Measurements from ENCODE around the gene PHLDA3.

- TF ChIP-seq, protein P1, sequence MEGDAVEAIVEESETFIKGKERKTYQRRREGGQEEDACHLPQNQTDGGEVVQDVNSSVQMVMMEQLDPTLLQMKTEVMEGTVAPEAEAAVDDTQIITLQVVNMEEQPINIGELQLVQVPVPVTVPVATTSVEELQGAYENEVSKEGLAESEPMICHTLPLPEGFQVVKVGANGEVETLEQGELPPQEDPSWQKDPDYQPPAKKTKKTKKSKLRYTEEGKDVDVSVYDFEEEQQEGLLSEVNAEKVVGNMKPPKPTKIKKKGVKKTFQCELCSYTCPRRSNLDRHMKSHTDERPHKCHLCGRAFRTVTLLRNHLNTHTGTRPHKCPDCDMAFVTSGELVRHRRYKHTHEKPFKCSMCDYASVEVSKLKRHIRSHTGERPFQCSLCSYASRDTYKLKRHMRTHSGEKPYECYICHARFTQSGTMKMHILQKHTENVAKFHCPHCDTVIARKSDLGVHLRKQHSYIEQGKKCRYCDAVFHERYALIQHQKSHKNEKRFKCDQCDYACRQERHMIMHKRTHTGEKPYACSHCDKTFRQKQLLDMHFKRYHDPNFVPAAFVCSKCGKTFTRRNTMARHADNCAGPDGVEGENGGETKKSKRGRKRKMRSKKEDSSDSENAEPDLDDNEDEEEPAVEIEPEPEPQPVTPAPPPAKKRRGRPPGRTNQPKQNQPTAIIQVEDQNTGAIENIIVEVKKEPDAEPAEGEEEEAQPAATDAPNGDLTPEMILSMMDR (conservative IDR thresholded peaks at IDR 0.05; ENCODE audit: low read depth, low read length) = no peak
- TF ChIP-seq BHLHE40 (IDR thresholded peaks at IDR 0.05; ENCODE audit: low read depth, low read length) = no peak
- no peak for TF ChIP-seq POLR2A (IDR thresholded peaks at IDR 0.05; ENCODE audit: low read depth, low read length)
- no peak for TF ChIP-seq SMC3 (IDR thresholded peaks at IDR 0.05; ENCODE audit: low read depth, low read length)
- TF ChIP-seq MAFK (IDR thresholded peaks at IDR 0.05; ENCODE audit: low read depth, low read length) = no peak
- no peak for TF ChIP-seq MAZ (IDR thresholded peaks at IDR 0.05; ENCODE audit: borderline replicate concordance, low read depth, low read length)
- no peak for TF ChIP-seq CEBPB (IDR thresholded peaks at IDR 0.05; ENCODE audit: low read depth, low read length)
- TF ChIP-seq MXI1 (IDR thresholded peaks at IDR 0.05; ENCODE audit: borderline replicate concordance, low read depth, low read length) = no peak
Measured at GRCh38 chr1:201421041-201421440, 47.9 kb downstream of the PHLDA3 start.
